AG09309 (cell line): ENCODE measurements around the gene GLO1.

Experiments
- DNase-seq: peaks from one replicate; pipeline ENCODE4 v3.0.0-alpha.2; 2010; ENCODE audit warnings: low read depth
- H3K4me3 ChIP-seq: 2 replicates; pipeline ENCODE4 v1.5.1; 2011; ENCODE audit warnings: mild to moderate bottlenecking, low read depth, low read length, moderate library complexity; ENCODE audit not compliant: control insufficient read depth
- CTCF ChIP-seq: IDR thresholded peaks from 2 replicates; pipeline ENCODE4 v1.5.1; 2011; ENCODE audit warnings: mild to moderate bottlenecking, low read depth, low read length, inconsistent platforms; ENCODE audit not compliant: insufficient read depth, control insufficient read depth; ENCODE audit errors: missing control alignments

GLO1 gene

DNA sequence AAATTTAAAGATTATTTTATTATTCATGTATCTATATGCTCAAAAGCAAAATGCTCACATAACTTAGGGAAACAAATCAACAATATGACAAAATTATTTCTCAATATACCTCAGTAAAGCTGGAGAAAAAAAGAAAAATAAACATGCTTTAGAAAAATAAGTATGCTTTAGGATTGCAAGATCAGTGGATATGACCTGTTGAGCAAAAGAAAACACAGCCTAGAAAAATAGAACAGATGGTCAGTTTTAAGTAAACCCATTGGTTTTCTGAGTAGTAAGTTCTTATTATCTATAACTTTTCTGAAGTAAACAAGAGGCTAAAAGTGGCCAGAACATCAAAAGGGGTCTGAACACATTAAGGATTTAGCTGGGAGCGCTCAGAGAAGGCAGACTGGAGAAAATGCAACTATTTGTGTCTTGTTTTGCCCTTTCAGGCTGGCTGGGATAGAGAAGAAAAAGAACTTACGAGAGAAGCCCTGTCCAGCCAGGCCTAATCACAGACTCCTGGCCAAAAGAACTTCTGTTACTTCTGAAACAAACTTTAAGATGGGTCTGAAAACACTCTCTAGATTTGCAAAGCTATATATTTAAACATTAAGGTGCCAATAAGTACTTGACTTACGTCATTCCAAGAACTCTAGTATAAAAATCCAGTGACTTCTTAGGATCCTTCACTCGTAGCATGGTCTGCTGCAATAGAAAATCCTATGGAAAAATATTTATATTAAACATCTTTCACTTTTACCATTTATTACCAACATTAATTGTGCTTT is 16.5 kb downstream of the GLO1 start:
- DNase-seq, result no peak
- no peak overlapping the region for H3K4me3 ChIP-seq
- no peak for TF ChIP-seq CTCF

DNA sequence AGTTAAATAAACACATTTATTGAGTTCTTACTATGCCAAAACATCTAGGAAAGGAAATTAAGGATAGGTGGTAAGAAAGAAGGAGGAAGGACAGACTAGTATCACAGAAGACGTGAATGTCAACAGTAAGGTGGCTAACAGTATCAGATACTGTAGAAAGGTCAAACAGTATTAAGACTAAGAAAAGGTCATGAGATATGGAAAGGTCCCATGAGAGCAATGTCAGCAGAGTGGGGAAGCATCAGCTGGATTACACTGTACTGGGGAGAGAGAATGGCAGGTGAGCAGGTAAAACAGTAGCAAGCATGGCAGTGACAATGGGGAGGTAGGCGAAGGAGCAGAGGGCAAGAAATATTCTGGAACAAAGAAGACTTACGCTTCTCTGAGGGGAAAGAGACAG is 18.0 kb downstream of the GLO1 start:
- no peak overlapping the region for H3K4me3 ChIP-seq
- no peak for TF ChIP-seq CTCF
- DNase-seq, result no peak

DNA sequence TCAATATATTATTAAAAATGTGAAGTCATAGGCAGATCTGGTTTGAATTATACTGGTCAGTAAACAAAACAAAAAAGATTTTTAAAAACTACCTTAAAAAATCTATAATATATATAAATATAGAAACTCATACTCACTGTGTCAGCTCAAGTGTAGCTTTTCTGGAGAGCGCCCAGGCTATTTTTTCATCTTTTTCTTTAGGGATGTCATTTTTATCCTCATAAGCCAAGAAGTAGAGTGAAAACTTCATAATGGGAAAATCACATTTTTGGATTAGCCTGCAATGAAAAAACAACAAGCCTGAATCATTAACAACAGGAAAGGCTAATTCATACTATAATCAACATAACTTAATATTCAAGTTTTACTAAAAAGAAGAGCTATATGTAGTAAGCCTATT is 18.7 kb downstream of the GLO1 start:
- no peak for TF ChIP-seq CTCF
- H3K4me3 ChIP-seq, result no peak overlapping the region
- no peak for DNase-seq

GRCh38 chr6:38681850-38682249 is 21.1 kb downstream of the GLO1 start:
- no peak for DNase-seq
- no peak overlapping the region for H3K4me3 ChIP-seq
- TF ChIP-seq CTCF, result no peak

DNA sequence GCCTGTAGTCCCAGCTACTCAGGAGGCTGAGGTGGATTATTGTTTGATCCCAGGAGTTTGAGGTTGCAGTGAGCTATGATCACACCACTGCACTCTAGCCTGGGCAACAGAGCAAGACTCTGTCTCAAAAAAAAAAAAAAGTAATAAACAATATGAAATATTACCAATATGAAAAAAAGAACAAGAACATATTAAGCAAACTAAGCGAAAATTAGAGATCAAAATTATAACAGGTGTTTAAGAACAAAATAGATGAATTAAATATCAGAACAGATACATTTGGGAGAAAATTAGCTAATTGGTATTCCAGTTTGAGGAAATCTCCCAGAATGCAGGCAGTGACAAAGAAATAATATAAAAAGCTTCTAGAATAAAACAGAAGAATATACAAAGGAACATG is 23.3 kb downstream of the GLO1 start:
- no peak for DNase-seq
- TF ChIP-seq CTCF, result no peak
- no peak overlapping the region for H3K4me3 ChIP-seq

- no peak for TF ChIP-seq CTCF
- no peak for DNase-seq
- H3K4me3 ChIP-seq, result no peak overlapping the region
These were observed 24.7 kb downstream of the GLO1 start for GRCh38 chr6:38678178-38678760.

DNA sequence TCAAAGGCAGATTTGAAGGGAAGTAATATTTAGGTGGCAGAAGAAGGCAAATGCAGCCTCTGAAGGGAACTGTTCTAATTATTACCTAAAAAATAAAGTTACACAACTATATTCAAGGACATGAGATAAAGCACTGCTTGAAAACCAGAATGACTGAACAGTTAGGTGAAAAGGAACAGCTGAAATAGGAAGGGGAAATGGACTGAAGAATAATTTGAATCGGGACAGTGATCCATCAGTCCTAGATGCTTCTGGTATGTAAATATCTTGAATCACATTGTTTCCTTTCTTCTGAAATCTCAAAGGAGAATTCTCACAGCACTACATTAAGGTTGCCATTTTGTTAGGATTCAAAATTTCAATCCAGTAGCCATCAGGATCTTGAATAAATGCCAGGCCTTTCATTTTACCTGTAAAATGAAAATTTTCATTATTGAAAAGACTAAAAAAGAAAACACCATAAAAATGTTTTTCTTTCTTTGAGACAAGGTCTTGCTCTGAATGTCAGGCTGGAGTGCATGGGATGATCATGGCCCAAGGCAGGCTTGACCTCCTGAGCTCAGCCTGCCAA is 25.9 kb downstream of the GLO1 start:
- H3K4me3 ChIP-seq, result no peak overlapping the region
- DNase-seq, result no peak
- TF ChIP-seq CTCF, result no peak
